OCI-LY7 (cell line): Measurements from ENCODE around the gene PLD1. TPM values are rescaled to one million over a fixed set of nuclear protein-coding genes. Genes with fewer than 3 reads are reported as not detected.

ENCODE experiments used
- BruUV-seq: library from RNA; stranded (reverse); fragments of 400-500 nt; replicated peaks from 2 replicates; lab custom pipeline; 2021; lab: Mats Ljungman, UMichigan
- CTCF ChIA-PET: fragments of 300-600 bp; sonication (Branson Sonifier 250); formaldehyde crosslinking; loops from one replicate; lab custom pipeline; 2022; ENCODE audit warnings: antibody characterized with exemption; ENCODE audit not compliant: unreplicated experiment; lab: Charles Lee
- POLR2A ChIA-PET: fragments of 300-600 bp; sonication (Branson Sonifier 250); formaldehyde crosslinking; loops from one replicate; lab custom pipeline; 2022; ENCODE audit warnings: antibody characterized with exemption; lab: Charles Lee
- DNase-seq: peaks from one replicate; pipeline ENCODE4 v3.0.0-alpha.2; 2015; ENCODE audit warnings: low spot score
- H2AFZ ChIP-seq: fragments of 200-600 bp; sonication (generic), shearing (Covaris generic); 2 replicates; pipeline ENCODE4 v1.6.1; 2014; ENCODE audit warnings: mild to moderate bottlenecking, antibody characterized with exemption, low read length, moderate library complexity
- H3K27ac ChIP-seq: fragments of 200-600 bp; sonication (generic); 2 replicates; pipeline ENCODE4 v1.5.1; 2014; ENCODE audit warnings: mixed run types, low read depth, mild to moderate bottlenecking, moderate library complexity, low read length, inconsistent platforms; ENCODE audit not compliant: poor library complexity, severe bottlenecking
- H3K36me3 ChIP-seq: fragments of 200-600 bp; sonication (generic); 2 replicates; pipeline ENCODE4 v1.6.1; 2014; ENCODE audit warnings: mild to moderate bottlenecking, antibody characterized with exemption, low read length, moderate library complexity, mixed read lengths; ENCODE audit not compliant: insufficient read depth
- H3K4me1 ChIP-seq: fragments of 200-600 bp; sonication (generic); 2 replicates; pipeline ENCODE4 v1.5.1; 2014; ENCODE audit warnings: mild to moderate bottlenecking, low read length; ENCODE audit not compliant: insufficient read depth, poor library complexity, severe bottlenecking
- H3K4me2 ChIP-seq: fragments of 200-600 bp; sonication (generic); 2 replicates; pipeline ENCODE4 v1.6.1; 2014; ENCODE audit warnings: mild to moderate bottlenecking, low read length
- H3K4me3 ChIP-seq: fragments of 200-600 bp; sonication (generic); 2 replicates; pipeline ENCODE4 v1.5.1; 2014; ENCODE audit warnings: mild to moderate bottlenecking, low read depth, low read length; ENCODE audit not compliant: poor library complexity, severe bottlenecking
- H3K79me2 ChIP-seq: fragments of 200-600 bp; sonication (generic); 2 replicates; pipeline ENCODE4 v1.6.1; 2016; ENCODE audit warnings: low read depth, mild to moderate bottlenecking, low read length, moderate library complexity, mixed read lengths; ENCODE audit not compliant: insufficient read depth
- H3K9me2 ChIP-seq: fragments of 200-600 bp; sonication (generic); 2 replicates; pipeline ENCODE4 v1.6.1; 2016; ENCODE audit warnings: mild to moderate bottlenecking, low read length, mixed read lengths; ENCODE audit not compliant: insufficient read depth
- H3K9me3 ChIP-seq: fragments of 200-600 bp; sonication (generic); 2 replicates; pipeline ENCODE4 v1.6.1; 2014; ENCODE audit warnings: mild to moderate bottlenecking, mixed run types, low read length, mixed read lengths
- H4K20me1 ChIP-seq: fragments of 200-600 bp; sonication (generic); 2 replicates; pipeline ENCODE4 v1.6.1; 2014; ENCODE audit warnings: mild to moderate bottlenecking, antibody characterized with exemption, low read length, moderate library complexity, mixed read lengths; ENCODE audit not compliant: insufficient read depth
- CTCF ChIP-seq: fragments of 200-600 bp; sonication (generic); conservative IDR thresholded peaks from 2 replicates; pipeline ENCODE4 v1.5.1; 2014; ENCODE audit warnings: mild to moderate bottlenecking, antibody characterized with exemption, low read length, moderate library complexity, mixed read lengths
- EZH2phosphoT487 ChIP-seq: fragments of 200-600 bp; sonication (generic); IDR thresholded peaks from 2 replicates; pipeline ENCODE4 v1.6.1; 2018; ENCODE audit warnings: low read depth, borderline replicate concordance, mild to moderate bottlenecking, mixed run types, antibody characterized with exemption, low read length, moderate library complexity, mixed read lengths
- intact Hi-C: fragments of 100-400 bp; cut with micrococcal nuclease; formaldehyde crosslinking; loops from one replicate; pipeline ENCODE4 v1.10.0; 2022; ENCODE audit not compliant: unreplicated experiment
- total RNA-seq, 2 experiments: library from RNA; depleted of rRNA in 1 of 2; stranded (reverse); fragments of >200 nt in 1 of 2; shearing (Covaris generic) in 1 of 2; gene quantifications; 2 replicates each; pipeline ENCODE4 v1.2.3, GENCODE V29; 2014 to 2022

PLD1 gene
- total RNA-seq, 2 experiments from 2014 or later: not detected

DNA sequence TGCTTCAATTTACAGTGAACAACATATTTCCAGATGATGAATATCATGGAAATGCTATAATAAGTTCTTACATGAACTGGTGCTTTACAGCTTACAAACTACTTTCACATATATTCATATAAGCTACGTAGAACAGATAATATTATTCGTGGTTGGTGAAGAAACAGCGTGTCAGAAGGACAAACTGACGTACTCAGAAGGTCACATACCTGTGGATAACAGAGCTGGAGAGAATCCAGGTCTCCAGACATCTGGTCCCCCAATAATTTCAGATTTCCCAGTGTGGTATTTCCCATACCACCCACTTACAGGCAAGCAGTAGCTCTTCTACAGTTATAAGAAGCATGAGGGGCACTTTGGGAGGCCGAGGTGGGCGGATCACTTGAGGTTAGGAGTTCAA, 156.6 kb downstream of the PLD1 start:
- H4K20me1 ChIP-seq: no peaks in the 10 kb centered on the region
- H3K4me3 ChIP-seq: no peak overlapping the region
- DNase-seq: no peak
- H3K9me3 ChIP-seq: no peaks in the 10 kb centered on the region
- H3K79me2 ChIP-seq: no peaks in the 10 kb centered on the region
- TF ChIP-seq EZH2phosphoT487 (no peak), CTCF (no peak)
- ChIA-PET CTCF (no interaction called here), POLR2A (interaction anchor here (0.7 kb wide), 1 partner anchor 877 kb away, joined by 3 read pairs; no protein-coding TSS in a partner anchor)
- BruUV-seq: no TSS peak
- H3K4me1 ChIP-seq: no peaks in the 10 kb centered on the region
- intact Hi-C loops: no loop called here
- H2AFZ ChIP-seq: no peak overlapping the region
- no peaks in the 10 kb centered on the region for H3K9me2 ChIP-seq
- no peak overlapping the region for H3K4me2 ChIP-seq
- H3K36me3 ChIP-seq: no peaks in the 10 kb centered on the region
- no peak overlapping the region for H3K27ac ChIP-seq

GRCh38 chr3:171652932-171653331, 157.4 kb downstream of the PLD1 start:
- no TSS peak for BruUV-seq
- DNase-seq: no peak
- POLR2A ChIA-PET: interaction anchor here (0.6 to 0.7 kb wide), 2 partner anchors 878 to 1588 kb away, joined by 3 read pairs; no protein-coding TSS in a partner anchor
- CTCF ChIA-PET: no interaction called here
- H3K36me3 ChIP-seq: no peaks in the 10 kb centered on the region
- no peaks in the 10 kb centered on the region for H4K20me1 ChIP-seq
- no peak overlapping the region for H3K4me3 ChIP-seq
- H3K9me3 ChIP-seq: no peaks in the 10 kb centered on the region
- H2AFZ ChIP-seq: no peak overlapping the region
- no peak overlapping the region for H3K4me2 ChIP-seq
- H3K9me2 ChIP-seq: no peaks in the 10 kb centered on the region
- intact Hi-C loops: no loop called here
- H3K79me2 ChIP-seq: no peaks in the 10 kb centered on the region
- H3K4me1 ChIP-seq: no peaks in the 10 kb centered on the region
- H3K27ac ChIP-seq: no peak overlapping the region
- TF ChIP-seq EZH2phosphoT487 (no peak), CTCF (no peak)

DNA sequence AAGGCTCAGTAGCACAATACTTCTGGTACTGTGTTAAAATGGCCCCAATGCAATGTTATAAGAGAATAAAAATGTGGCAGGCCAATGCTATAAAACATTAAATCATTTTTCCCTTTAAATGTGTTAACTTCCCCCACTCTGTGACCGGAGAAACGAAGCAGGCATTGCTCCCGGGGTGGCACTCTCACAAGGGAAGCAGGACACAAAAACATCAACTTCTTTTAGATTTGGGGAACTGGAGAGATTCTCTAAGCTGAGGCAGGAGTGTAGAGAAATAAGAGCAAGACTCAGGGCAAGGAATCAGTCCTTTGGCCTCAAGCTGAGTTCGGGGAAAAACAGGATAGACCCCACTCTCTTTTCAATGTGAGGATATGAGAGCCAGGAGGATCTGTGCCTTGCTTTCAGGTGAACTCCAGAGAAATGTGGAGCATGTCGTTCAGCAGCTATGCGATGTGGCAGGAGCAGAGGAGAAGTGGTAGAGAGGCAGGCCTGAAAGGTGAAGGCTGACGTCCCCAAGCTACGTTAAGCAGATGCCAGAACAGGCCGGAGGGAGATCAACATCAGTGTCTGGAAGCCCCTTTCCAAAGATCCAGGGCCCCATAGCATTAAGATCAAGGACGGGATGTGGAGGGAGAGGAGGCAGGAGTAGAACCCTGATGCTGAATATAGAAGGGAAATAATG, 160.2 kb downstream of the PLD1 start:
- TF ChIP-seq EZH2phosphoT487: no peak
- no peak for TF ChIP-seq CTCF
- BruUV-seq: no TSS peak
- H3K79me2 ChIP-seq: no peaks in the 10 kb centered on the region
- no peak for DNase-seq
- H3K4me2 ChIP-seq: no peak overlapping the region
- no peak overlapping the region for H3K4me3 ChIP-seq
- H4K20me1 ChIP-seq: no peaks in the 10 kb centered on the region
- H2AFZ ChIP-seq: no peak overlapping the region
- H3K4me1 ChIP-seq: no peaks in the 10 kb centered on the region
- POLR2A ChIA-PET: interaction anchor here (0.7 kb wide), 1 partner anchor 9 kb away, joined by 3 read pairs; no protein-coding TSS in a partner anchor
- H3K27ac ChIP-seq: no peak overlapping the region
- no peaks in the 10 kb centered on the region for H3K36me3 ChIP-seq
- intact Hi-C loops: loop anchor here (5.0 kb wide), 2 partner anchors 692 to 827 kb away; no protein-coding TSS in a partner anchor
- H3K9me3 ChIP-seq: no peaks in the 10 kb centered on the region
- H3K9me2 ChIP-seq: no peaks in the 10 kb centered on the region
- CTCF ChIA-PET: interaction anchor here (1.4 kb wide), 1 partner anchor 748 kb away, joined by 3 read pairs; no protein-coding TSS in a partner anchor
